Transverse colon (tissue), 3 donors: Measurements from ENCODE around the gene BIN2.

Source experiments
- EP300 ChIP-seq: sonication (generic); formaldehyde crosslinking; IDR thresholded peaks from one replicate; pipeline ENCODE4 v1.6.1; 2017; ENCODE audit warnings: antibody characterized with exemption, low read depth
- TF ChIP-seq, protein P1 (sequence below), 5 experiments: fragments of 200-600 bp in 3 of 5; fragments of 450-650 bp in 2 of 5; sonication (generic) in 3 of 5; IDR thresholded peaks; 1 replicate in 2 of 5; 2 replicates in 3 of 5; pipeline ENCODE4 v1.5.1; 2016 to 2017; ENCODE audit warnings: antibody characterized with exemption in 5 of 5, inconsistent platforms in 3 of 5, mild to moderate bottlenecking in 2 of 5, moderate library complexity in 1 of 5

DNA sequence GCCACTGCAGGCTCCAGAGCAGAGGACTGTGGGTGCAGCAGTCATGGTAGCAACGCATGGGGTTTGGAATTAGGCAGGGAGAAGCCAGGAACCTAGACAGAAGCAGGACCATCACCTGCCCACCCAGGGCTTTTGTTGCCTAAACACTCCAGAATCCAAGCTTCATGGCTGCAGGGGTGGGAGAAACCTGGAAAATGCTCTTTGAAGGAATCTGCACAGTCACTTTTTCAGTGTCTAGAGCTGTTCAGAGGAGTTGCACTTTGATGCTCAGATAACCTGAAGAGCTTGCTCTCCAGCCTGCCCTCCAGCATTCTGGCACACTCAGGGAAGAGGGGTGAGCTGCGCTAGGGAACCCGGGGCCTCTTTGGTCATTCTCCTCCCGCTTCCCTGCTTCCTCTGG, 24.1 kb upstream of the BIN2 start:
- TF ChIP-seq EP300: no peak
- TF ChIP-seq, protein P1, sequence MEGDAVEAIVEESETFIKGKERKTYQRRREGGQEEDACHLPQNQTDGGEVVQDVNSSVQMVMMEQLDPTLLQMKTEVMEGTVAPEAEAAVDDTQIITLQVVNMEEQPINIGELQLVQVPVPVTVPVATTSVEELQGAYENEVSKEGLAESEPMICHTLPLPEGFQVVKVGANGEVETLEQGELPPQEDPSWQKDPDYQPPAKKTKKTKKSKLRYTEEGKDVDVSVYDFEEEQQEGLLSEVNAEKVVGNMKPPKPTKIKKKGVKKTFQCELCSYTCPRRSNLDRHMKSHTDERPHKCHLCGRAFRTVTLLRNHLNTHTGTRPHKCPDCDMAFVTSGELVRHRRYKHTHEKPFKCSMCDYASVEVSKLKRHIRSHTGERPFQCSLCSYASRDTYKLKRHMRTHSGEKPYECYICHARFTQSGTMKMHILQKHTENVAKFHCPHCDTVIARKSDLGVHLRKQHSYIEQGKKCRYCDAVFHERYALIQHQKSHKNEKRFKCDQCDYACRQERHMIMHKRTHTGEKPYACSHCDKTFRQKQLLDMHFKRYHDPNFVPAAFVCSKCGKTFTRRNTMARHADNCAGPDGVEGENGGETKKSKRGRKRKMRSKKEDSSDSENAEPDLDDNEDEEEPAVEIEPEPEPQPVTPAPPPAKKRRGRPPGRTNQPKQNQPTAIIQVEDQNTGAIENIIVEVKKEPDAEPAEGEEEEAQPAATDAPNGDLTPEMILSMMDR (IDR thresholded peaks at IDR 0.05): no peak
